ENCODE results near the gene GRIFIN. TPM values are rescaled to one million over a fixed set of nuclear protein-coding genes. Genes with fewer than 3 reads are reported as not detected.

Gene GRIFIN
- total and polyA plus RNA-seq, 9 of the 15 experiments (the other 6 are each of a cell fraction or from before 2014, with no cell fraction given), result not detected

- TF ChIP-seq CBX1 (IDR thresholded peaks at IDR 0.05; ENCODE audit: low read depth), result no peak
- no peak for TF ChIP-seq ETV1 (tag; conservative IDR thresholded peaks at IDR 0.05; ENCODE audit: low read depth)
- no peak for TF ChIP-seq SIN3B (IDR thresholded peaks at IDR 0.05; ENCODE audit: low read depth)
- no peak for TF ChIP-seq SAFB2 (IDR thresholded peaks at IDR 0.05; ENCODE audit: borderline replicate concordance, low read depth, low read length, severe bottlenecking)
- no peak for TF ChIP-seq THRAP3 (IDR thresholded peaks at IDR 0.05; ENCODE audit: borderline replicate concordance)
- no peak for TF ChIP-seq KLF16 (IDR thresholded peaks at IDR 0.05)
- no peak for TF ChIP-seq PATZ1 (CRISPR knock-in tag; IDR thresholded peaks at IDR 0.05; ENCODE audit: borderline replicate concordance)
- TF ChIP-seq PRMT5 (CRISPR knock-in tag; IDR thresholded peaks at IDR 0.05), result no peak
- no peak for TF ChIP-seq ZNF232 (CRISPR knock-in tag; IDR thresholded peaks at IDR 0.05)
- no peak for TF ChIP-seq RBM25 (IDR thresholded peaks at IDR 0.05; ENCODE audit: low read depth, low read length, severe bottlenecking)
- no peak for TF ChIP-seq GTF3C2 (IDR thresholded peaks at IDR 0.05; ENCODE audit: borderline replicate concordance, extremely low read depth, insufficient read length)
These were observed 24.1 kb downstream of the GRIFIN start (continued) for GRCh38 chr7:2452074-2452507.
